Endothelial cell (in vitro differentiated cells): ENCODE measurements around the gene DFFB. TPM values are rescaled to one million over a fixed set of nuclear protein-coding genes. Genes with fewer than 3 reads are reported as not detected.

ENCODE experiments used
- DNase-seq: peaks from one replicate; pipeline ENCODE4 v3.0.0; 2021; ENCODE audit warnings: low spot score
- H3K27ac Mint-ChIP-seq: one replicate; pipeline ENCODE4 v1.8.0; 2021; ENCODE audit warnings: mixed read lengths, inconsistent platforms; ENCODE audit not compliant: unreplicated experiment
- H3K27me3 Mint-ChIP-seq: one replicate; pipeline ENCODE4 v1.8.0; 2021; ENCODE audit warnings: mild to moderate bottlenecking, moderate library complexity, mixed read lengths, inconsistent platforms; ENCODE audit not compliant: unreplicated experiment
- H3K36me3 Mint-ChIP-seq: one replicate; pipeline ENCODE4 v1.8.0; 2021; ENCODE audit warnings: mild to moderate bottlenecking, low read depth, mixed read lengths, inconsistent platforms; ENCODE audit not compliant: unreplicated experiment
- H3K4me1 Mint-ChIP-seq: one replicate; pipeline ENCODE4 v1.8.0; 2021; ENCODE audit warnings: mild to moderate bottlenecking, mixed read lengths, inconsistent platforms; ENCODE audit not compliant: unreplicated experiment
- H3K4me3 Mint-ChIP-seq: one replicate; pipeline ENCODE4 v1.8.0; 2021; ENCODE audit warnings: mild to moderate bottlenecking, mixed read lengths, inconsistent platforms; ENCODE audit not compliant: unreplicated experiment
- H3K9me3 Mint-ChIP-seq: one replicate; pipeline ENCODE4 v1.8.0; 2021; ENCODE audit warnings: mixed read lengths, inconsistent platforms; ENCODE audit not compliant: unreplicated experiment
- total RNA-seq: library from RNA; stranded (reverse); fragmentation: NEBNext Ultra II Directional; extraction: Animal tissue kit (Norgen Biotek cat#: 25700); gene quantifications from one replicate; pipeline ENCODE4 v1.2.1, GENCODE V29; 2021; ENCODE audit not compliant: unreplicated experiment
- TF ChIP-seq, protein P1 (sequence below): fragments of 200-600 bp; sonication (generic); IDR thresholded peaks from one replicate; pipeline ENCODE4 v1.5.0; 2021; ENCODE audit warnings: antibody characterized with exemption; ENCODE audit not compliant: unreplicated experiment

The DFFB gene
- total RNA-seq, 1 donor from 2014 or later = 6.8 TPM

DNA sequence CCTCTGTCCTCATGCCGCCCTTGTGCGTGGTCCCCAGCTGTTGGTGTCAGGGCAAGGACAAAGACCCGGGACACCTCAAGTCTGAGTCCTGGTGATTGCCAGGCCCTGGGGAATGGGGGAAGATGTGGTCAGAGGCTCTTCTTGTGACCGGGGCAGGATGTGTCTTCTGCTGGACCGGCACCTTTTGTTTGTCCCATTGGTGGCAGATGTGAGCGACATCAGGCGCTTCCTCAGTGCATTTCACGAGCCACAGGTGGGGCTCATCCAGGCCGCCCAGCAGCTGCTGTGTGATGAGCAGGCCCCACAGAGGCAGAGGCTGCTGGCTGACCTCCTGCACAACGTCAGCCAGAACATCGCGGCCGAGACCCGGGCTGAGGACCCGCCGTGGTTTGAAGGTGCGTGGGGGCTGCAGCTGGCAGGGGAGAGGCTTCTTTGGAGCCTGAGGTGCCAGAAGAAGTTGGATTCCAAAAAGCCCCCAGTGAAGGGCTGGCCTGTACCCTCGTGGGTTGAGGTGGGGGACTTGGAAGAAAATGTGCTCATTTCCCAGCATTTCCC is 8.4 kb downstream of the DFFB start:
- DNase-seq = no peak
- Mint-ChIP-seq H3K27me3 (peaks cover 7% of the 10 kb centered on the region), H3K4me3 (no peak overlapping the region), H3K9me3 (no peaks in the 10 kb centered on the region), H3K4me1 (no peaks in the 10 kb centered on the region), H3K36me3 (peaks cover 14% of the 10 kb centered on the region), H3K27ac (no peak overlapping the region)
- TF ChIP-seq, protein P1, sequence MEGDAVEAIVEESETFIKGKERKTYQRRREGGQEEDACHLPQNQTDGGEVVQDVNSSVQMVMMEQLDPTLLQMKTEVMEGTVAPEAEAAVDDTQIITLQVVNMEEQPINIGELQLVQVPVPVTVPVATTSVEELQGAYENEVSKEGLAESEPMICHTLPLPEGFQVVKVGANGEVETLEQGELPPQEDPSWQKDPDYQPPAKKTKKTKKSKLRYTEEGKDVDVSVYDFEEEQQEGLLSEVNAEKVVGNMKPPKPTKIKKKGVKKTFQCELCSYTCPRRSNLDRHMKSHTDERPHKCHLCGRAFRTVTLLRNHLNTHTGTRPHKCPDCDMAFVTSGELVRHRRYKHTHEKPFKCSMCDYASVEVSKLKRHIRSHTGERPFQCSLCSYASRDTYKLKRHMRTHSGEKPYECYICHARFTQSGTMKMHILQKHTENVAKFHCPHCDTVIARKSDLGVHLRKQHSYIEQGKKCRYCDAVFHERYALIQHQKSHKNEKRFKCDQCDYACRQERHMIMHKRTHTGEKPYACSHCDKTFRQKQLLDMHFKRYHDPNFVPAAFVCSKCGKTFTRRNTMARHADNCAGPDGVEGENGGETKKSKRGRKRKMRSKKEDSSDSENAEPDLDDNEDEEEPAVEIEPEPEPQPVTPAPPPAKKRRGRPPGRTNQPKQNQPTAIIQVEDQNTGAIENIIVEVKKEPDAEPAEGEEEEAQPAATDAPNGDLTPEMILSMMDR = no peak

DNA sequence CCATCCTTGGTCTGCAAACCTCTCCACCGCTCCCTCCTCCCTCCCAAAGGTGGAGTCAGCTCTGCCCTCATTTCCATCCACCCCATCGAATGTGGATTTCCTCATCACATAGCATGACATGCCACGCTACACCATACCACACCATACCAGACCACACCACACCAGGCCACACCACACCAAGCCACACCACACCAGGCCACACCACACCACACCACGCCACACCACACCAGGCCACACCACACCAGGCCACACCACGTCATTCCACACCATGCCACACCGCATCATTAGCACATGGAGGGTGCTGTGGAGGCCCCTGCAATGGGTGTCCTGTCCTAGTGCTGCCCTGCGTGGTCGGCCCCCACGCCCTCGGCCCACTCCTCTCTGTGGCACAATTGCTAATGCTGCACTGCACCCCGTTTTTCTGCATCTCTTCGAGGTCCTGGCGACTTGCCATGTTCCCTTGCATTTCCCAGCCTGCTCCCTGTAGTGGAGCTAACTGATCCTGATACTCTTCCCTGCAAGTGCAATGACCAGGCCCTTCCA is 11.3 kb downstream of the DFFB start:
- no peak for DNase-seq
- no peaks in the 10 kb centered on the region for H3K9me3 Mint-ChIP-seq
- H3K4me3 Mint-ChIP-seq = peak overlapping the region; percentile 74
- no peaks in the 10 kb centered on the region for H3K4me1 Mint-ChIP-seq
- TF ChIP-seq, protein P1 = no peak
- peaks cover 22% of the 10 kb centered on the region for H3K36me3 Mint-ChIP-seq
- H3K27me3 Mint-ChIP-seq = peaks cover 8% of the 10 kb centered on the region
- H3K27ac Mint-ChIP-seq = no peak overlapping the region

DNA sequence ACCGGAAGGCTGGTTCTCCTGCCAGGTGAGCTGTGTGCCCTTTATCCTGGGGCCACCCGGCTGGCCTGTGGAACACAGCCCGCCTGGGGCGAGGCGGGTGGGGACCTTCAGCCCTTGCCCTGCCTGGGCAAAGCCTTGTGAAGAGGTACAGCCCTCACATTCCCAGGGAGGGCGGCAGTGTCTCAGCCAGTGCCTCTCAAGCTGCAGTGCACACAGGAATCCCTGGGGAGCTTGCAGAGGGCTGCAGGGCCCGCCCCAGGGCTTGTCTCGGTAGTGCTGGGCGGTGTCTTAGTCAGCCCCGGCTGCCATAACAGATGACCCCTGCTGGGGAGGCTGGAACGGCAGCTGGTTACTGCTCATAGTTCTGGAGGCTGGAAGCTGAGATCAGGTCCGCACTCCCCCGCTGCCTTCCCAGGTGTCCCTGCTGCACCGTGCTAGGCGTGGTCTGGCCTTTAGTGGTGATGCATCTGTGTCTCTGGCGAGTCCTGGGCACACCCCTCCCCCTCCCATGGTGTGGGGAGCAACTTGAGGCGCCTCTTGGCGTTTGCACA is 12.6 kb downstream of the DFFB start:
- no peaks in the 10 kb centered on the region for H3K4me1 Mint-ChIP-seq
- H3K27ac Mint-ChIP-seq = no peak overlapping the region
- TF ChIP-seq, protein P1 = no peak
- DNase-seq = no peak
- no peak overlapping the region for H3K4me3 Mint-ChIP-seq
- peaks cover 8% of the 10 kb centered on the region for H3K27me3 Mint-ChIP-seq
- no peaks in the 10 kb centered on the region for H3K9me3 Mint-ChIP-seq
- peaks cover 26% of the 10 kb centered on the region for H3K36me3 Mint-ChIP-seq

DNA sequence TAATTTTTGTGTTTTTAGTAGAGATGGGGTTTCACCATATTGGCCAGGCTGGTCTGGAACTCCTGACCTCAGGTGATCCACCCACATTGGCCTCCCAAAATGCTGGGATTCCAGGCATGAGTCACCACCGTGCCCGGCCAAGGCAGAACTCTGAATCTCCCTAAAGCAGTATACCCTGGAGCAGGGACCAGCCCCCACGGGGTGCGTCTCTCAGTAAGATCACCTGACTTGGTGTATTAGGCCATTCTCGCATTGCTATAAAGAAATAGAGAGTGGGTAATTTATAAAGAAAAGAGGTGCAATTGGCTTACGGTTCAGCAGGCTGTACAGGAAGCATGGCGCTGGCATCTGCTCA is 14.2 kb downstream of the DFFB start:
- no peak for DNase-seq
- H3K9me3 Mint-ChIP-seq = no peaks in the 10 kb centered on the region
- H3K27me3 Mint-ChIP-seq = peaks cover 8% of the 10 kb centered on the region
- TF ChIP-seq, protein P1 = no peak
- H3K4me1 Mint-ChIP-seq = no peaks in the 10 kb centered on the region
- H3K36me3 Mint-ChIP-seq = peaks cover 32% of the 10 kb centered on the region
- H3K4me3 Mint-ChIP-seq = peak overlapping the region; percentile 31
- no peak overlapping the region for H3K27ac Mint-ChIP-seq

DNA sequence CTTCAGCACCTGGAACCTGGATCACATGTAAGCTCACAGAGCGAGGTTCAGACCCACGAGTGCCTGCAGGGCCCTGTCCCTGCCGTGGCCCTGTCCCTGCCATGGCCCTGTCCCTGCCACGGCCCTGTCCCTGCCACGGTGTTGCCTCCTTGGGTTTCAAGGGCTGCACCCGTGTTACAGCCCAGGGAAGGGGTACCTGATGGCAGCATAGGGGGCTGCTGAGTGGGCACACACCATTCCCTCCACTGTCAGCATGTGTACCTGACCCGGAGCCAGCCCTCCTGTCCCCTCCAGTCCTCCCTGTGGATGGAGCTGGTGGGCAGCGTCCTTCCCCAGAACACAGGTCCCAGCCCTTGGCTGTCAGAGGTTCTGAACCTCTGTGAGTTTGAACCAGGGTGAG is 15.3 kb downstream of the DFFB start:
- no peak overlapping the region for H3K27ac Mint-ChIP-seq
- no peaks in the 10 kb centered on the region for H3K9me3 Mint-ChIP-seq
- no peak overlapping the region for H3K4me3 Mint-ChIP-seq
- peaks cover 29% of the 10 kb centered on the region for H3K36me3 Mint-ChIP-seq
- DNase-seq = no peak
- H3K4me1 Mint-ChIP-seq = no peaks in the 10 kb centered on the region
- H3K27me3 Mint-ChIP-seq = peaks cover 1% of the 10 kb centered on the region
- TF ChIP-seq, protein P1 = no peak
